Measurements from ENCODE around the gene HIP1. TPM values are rescaled to one million over a fixed set of nuclear protein-coding genes. Genes with fewer than 3 reads are reported as not detected.

HIP1 gene
- polyA plus RNA-seq, 2 of the 4 experiments (the other 2 are of a cell fraction): 17.3 to 33.4 TPM

- no peak for ATAC-seq
- TF ChIP-seq SREBF2 (IDR thresholded peaks at IDR 0.05) (no peak), RCOR1 (IDR thresholded peaks at IDR 0.05; ENCODE audit: low read depth, low read length) (no peak), KDM5A (IDR thresholded peaks at IDR 0.05) (no peak), HOXB13 (CRISPR knock-in tag; IDR thresholded peaks at IDR 0.05; ENCODE audit: low read depth) (no peak), HEYL (CRISPR knock-in tag; IDR thresholded peaks at IDR 0.05) (no peak), HOXA7 (CRISPR knock-in tag; IDR thresholded peaks at IDR 0.05) (no peak), ELK1 (IDR thresholded peaks at IDR 0.05; ENCODE audit: low read depth, low read length) (no peak), NFE2L2 (conservative IDR thresholded peaks at IDR 0.05; ENCODE audit: low read length) (no peak)
- TF ChIP-seq, protein P1, sequence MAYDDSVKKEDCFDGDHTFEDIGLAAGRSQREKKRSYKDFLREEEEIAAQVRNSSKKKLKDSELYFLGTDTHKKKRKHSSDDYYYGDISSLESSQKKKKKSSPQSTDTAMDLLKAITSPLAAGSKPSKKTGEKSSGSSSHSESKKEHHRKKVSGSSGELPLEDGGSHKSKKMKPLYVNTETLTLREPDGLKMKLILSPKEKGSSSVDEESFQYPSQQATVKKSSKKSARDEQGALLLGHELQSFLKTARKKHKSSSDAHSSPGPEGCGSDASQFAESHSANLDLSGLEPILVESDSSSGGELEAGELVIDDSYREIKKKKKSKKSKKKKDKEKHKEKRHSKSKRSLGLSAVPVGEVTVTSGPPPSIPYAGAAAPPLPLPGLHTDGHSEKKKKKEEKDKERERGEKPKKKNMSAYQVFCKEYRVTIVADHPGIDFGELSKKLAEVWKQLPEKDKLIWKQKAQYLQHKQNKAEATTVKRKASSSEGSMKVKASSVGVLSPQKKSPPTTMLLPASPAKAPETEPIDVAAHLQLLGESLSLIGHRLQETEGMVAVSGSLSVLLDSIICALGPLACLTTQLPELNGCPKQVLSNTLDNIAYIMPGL (CRISPR knock-in tag; IDR thresholded peaks at IDR 0.05; ENCODE audit: borderline replicate concordance): no peak
- TF ChIP-seq, protein P2, sequence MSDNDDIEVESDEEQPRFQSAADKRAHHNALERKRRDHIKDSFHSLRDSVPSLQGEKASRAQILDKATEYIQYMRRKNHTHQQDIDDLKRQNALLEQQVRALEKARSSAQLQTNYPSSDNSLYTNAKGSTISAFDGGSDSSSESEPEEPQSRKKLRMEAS (IDR thresholded peaks at IDR 0.05): no peak
- TF ChIP-seq, protein P3, sequence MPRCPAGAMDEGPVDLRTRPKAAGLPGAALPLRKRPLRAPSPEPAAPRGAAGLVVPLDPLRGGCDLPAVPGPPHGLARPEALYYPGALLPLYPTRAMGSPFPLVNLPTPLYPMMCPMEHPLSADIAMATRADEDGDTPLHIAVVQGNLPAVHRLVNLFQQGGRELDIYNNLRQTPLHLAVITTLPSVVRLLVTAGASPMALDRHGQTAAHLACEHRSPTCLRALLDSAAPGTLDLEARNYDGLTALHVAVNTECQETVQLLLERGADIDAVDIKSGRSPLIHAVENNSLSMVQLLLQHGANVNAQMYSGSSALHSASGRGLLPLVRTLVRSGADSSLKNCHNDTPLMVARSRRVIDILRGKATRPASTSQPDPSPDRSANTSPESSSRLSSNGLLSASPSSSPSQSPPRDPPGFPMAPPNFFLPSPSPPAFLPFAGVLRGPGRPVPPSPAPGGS (IDR thresholded peaks at IDR 0.05): no peak
- POLR2A ChIA-PET: interaction anchor here (0.6 kb wide), 1 partner anchor 29 kb away, joined by 5 read pairs; no protein-coding TSS in a partner anchor
- Histone ChIP-seq H3K4me1 (no peaks in the 10 kb centered on the region), H3K4me3 (no peak overlapping the region), H3K9me3 (peaks cover 2% of the 10 kb centered on the region; the same call in 1 of the 3 replicates), H3K4me2 (no peak overlapping the region), H3K27ac (no peak overlapping the region)
- FAIRE-seq: no peak
- DNase-seq (ENCODE audit: low read depth in 1 of 2, low spot score in 1 of 2): no peak
- WGBS (ENCODE audit: missing lambda C conversion rate): 86% methylated on average over 9 of the region's 9 CpGs
- CTCF ChIA-PET: interaction anchor here (0.7 to 3.8 kb wide), 4 partner anchors 9 to 141 kb away, joined by 3 to 20 read pairs (median 4); no protein-coding TSS in a partner anchor
Measured at GRCh38 chr7:75621124-75621523, 117.6 kb downstream of the HIP1 start.

DNA sequence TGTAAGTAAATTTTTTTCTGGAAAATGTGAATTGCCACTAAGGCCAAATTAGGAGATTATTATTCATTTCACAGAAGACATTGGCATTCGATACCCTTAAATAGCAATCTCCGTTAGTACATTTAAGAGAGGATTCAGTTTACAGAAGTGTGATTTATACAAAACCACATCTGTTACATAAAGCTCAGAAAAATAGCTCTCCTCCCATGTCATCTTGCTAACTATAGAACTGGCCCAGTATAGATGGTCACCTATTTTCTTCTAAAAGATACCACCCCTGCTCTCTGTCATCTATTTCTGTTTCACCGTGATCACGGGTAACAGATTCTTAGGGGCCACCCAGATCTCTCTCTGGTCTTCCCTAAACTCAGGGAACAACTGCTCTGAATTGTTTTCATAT lies 119.1 kb downstream of the HIP1 start:
- H3K4me1 ChIP-seq: no peaks in the 10 kb centered on the region
- TF ChIP-seq, protein P2 (IDR thresholded peaks at IDR 0.05): no peak
- TF ChIP-seq FOSB (CRISPR knock-in tag; IDR thresholded peaks at IDR 0.05): no peak
- TF ChIP-seq ZFP36 (IDR thresholded peaks at IDR 0.05; ENCODE audit: borderline replicate concordance, partially characterized antibody): no peak
- no peak for TF ChIP-seq JUNB (IDR thresholded peaks at IDR 0.05)
- no peak for TF ChIP-seq MYC (IDR thresholded peaks at IDR 0.05; ENCODE audit: borderline replicate concordance, low read length)
- TF ChIP-seq HOXA7 (CRISPR knock-in tag; IDR thresholded peaks at IDR 0.05): no peak
- no peak for TF ChIP-seq MAZ (IDR thresholded peaks at IDR 0.05; ENCODE audit: borderline replicate concordance, low read depth, low read length)
- TF ChIP-seq CHD2 (IDR thresholded peaks at IDR 0.05; ENCODE audit: low read length, partially characterized antibody): no peak
- TF ChIP-seq TP53 (CRISPR knock-in tag; IDR thresholded peaks at IDR 0.05): no peak
- no peak for TF ChIP-seq CHD4 (IDR thresholded peaks at IDR 0.05; ENCODE audit: borderline replicate concordance)
- no peak for TF ChIP-seq ZSCAN20 (CRISPR knock-in tag; IDR thresholded peaks at IDR 0.05)
- TF ChIP-seq ZNF302 (CRISPR knock-in tag; IDR thresholded peaks at IDR 0.05): no peak
- no peak for TF ChIP-seq EHF (CRISPR knock-in tag; IDR thresholded peaks at IDR 0.05)
- no peak for DNase-seq (ENCODE audit: low read depth in 1 of 2, low spot score in 1 of 2)
- H3K4me2 ChIP-seq: no peak overlapping the region
- CTCF ChIA-PET: interaction anchor here (3.8 kb wide), 1 partner anchor 143 kb away, joined by 20 read pairs; no protein-coding TSS in a partner anchor
- WGBS (ENCODE audit: missing lambda C conversion rate): 93% methylated on average over 4 of the region's 4 CpGs
- ATAC-seq: no peak
- H3K4me3 ChIP-seq: no peak overlapping the region
- H3K27ac ChIP-seq: no peak overlapping the region
- FAIRE-seq: no peak
- no peaks in the 10 kb centered on the region for H3K9me3 ChIP-seq
- POLR2A ChIA-PET: no interaction called here
